ENCODE results near the gene XXYLT1.

XXYLT1 gene

GRCh38 chr3:195101927-195102608 lies 168.9 kb downstream of the XXYLT1 start:
- no peak for DNase-seq (ENCODE audit: low read depth, low spot score)
- H3K4me3 ChIP-seq (ENCODE audit: low read depth, low read length) = no peak overlapping the region
- CTCF ChIA-PET = interaction anchor here (0.6 to 4.0 kb wide), 3 partner anchors 90 to 419 kb away, joined by 3 to 22 read pairs (median 4); no protein-coding TSS in a partner anchor
- no peak for TF ChIP-seq CTCF (IDR thresholded peaks at IDR 0.05; ENCODE audit: insufficient read depth, low read length, missing control alignments)
- POLR2A ChIA-PET = no interaction called here

DNA sequence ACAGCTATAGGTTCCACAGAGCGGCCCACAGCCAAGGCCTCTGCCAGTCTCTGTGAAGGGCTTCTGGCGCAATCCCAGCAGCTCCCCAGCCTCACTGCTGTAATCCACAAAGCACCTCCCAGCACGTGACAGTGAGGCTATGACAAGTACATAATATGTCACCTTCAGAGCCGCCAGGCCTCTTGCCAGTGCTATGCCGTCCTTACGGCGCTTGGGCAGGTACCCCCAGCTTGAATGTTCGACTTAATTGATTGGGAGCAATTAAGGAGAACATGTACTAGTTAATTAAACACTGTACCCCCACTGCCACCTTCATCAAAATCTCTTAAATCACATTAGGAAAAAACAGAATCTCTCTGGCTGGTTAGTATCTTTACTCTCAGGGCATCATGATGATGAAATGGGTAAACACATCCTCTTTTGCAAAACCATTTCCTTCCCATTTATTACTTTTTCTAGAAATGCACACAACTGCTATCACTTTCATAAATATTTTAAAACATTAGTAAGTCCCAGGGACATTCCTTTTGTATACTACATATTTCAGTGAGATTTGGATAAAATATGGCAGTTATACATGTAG lies 169.9 kb downstream of the XXYLT1 start:
- DNase-seq (ENCODE audit: low read depth, low spot score) = no peak
- CTCF ChIA-PET = interaction anchor here (1.0 to 4.0 kb wide), 4 partner anchors 170 to 418 kb away, joined by 3 to 22 read pairs (median 4); partner anchors contain the start of genes FAM43A and XXYLT1
- TF ChIP-seq CTCF (IDR thresholded peaks at IDR 0.05; ENCODE audit: insufficient read depth, low read length, missing control alignments) = no peak
- no peak overlapping the region for H3K4me3 ChIP-seq (ENCODE audit: low read depth, low read length)
- POLR2A ChIA-PET = interaction anchor here (0.7 to 0.9 kb wide), 2 partner anchors 415 to 419 kb away, joined by 3 to 4 read pairs; partner anchors contain the start of gene FAM43A

DNA sequence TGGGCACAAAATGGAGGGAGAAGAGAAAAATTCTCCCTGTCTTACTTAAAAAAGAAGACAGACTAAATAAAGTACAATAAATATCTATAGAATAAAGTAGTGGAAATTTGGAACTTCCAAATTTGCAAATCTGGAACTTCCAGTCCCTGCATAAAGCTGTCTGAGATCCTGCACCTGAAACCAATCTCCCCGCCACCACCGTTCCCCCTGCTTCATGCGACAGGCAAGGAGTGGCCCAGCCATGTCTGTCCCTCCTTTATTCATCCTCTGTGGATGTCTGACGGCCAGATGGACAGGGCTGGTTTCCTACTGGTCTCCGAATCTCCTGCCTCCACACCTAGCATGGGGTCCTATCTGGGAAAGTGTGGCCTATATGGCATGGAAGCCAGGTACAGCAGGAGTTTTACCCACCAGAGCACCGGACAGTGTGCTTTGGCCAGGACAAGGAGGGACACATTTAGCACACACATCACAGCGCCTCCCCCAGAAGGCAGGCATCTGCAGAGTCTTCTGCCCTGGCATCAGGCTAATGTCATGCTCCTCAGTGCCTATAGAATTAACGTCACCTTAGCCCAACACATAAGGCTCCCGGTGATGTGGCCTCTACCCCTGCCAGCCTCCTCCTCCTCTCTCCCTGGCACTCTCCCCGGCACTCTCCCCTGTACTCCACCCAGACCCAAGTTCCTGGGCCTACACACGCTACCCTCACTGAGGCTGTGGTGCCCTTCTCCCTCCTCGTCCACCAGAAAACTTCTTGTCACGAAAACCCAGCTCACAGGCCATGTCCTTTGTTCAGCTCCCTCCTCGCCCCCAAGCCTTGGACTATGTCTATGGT lies 170.8 kb downstream of the XXYLT1 start:
- no peak for TF ChIP-seq CTCF (IDR thresholded peaks at IDR 0.05; ENCODE audit: insufficient read depth, low read length, missing control alignments)
- DNase-seq (ENCODE audit: low read depth, low spot score) = no peak
- POLR2A ChIA-PET = interaction anchor here (0.9 kb wide), 1 partner anchor 418 kb away, joined by 3 read pairs; no protein-coding TSS in a partner anchor
- H3K4me3 ChIP-seq (ENCODE audit: low read depth, low read length) = no peak overlapping the region
- CTCF ChIA-PET = interaction anchor here (1.0 to 4.0 kb wide), 3 partner anchors 171 to 417 kb away, joined by 3 to 22 read pairs (median 3); partner anchors contain the start of genes FAM43A and XXYLT1

GRCh38 chr3:195098741-195099525 lies 172.0 kb downstream of the XXYLT1 start:
- no peak for TF ChIP-seq CTCF (IDR thresholded peaks at IDR 0.05; ENCODE audit: insufficient read depth, low read length, missing control alignments)
- ChIA-PET POLR2A (no interaction called here), CTCF (interaction anchor here (4.0 kb wide), 1 partner anchor 416 kb away, joined by 22 read pairs; no protein-coding TSS in a partner anchor)

DNA sequence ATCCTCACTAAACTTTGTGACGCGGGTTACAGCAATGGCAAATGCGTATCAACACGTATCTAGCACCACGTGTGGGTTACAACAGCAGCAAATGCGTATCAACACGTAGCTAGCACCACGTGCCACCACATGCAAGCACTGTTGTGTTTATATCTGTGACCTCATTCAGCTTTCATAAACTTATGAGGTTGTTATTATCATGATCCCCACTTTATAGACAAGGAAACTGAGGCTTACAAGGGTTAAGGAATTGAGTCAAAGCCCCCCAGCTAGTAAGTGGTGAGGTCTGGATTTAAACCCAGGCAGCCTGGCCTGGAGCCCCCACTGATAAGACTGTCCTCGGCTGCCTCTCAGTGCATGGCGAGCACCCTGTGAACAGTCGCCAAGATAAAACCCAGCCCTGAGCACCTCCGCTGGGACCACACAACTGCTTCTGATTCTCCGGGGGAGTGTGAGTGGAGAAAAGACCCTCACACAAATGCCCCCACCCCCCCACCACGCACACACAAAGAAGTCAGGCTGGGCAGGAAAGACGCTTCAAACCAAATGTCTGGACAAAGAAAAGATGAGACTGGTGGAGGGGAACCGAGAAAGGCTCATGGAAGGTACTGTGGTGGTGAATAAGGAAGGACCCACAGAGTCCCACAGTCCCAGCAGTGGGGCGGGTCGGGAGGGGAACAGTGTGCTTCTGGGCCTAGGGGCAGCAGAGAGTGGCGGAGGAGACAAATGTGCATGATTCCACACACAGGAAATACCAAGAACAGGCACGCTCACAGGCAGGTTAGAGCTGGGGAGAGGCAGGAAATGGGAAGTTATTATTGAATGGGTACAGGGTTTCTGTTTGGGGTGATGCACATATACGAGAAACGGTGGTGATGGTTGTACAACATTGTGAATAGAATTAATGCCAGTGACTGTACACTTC lies 173.4 kb downstream of the XXYLT1 start:
- POLR2A ChIA-PET = interaction anchor here (0.5 kb wide), 1 partner anchor 21 kb away, joined by 3 read pairs; no protein-coding TSS in a partner anchor

More at GRCh38 chr3:195098741-195099525, 172.0 kb downstream of the XXYLT1 start:
- H3K4me3 ChIP-seq (ENCODE audit: low read depth, low read length) = no peak overlapping the region
- DNase-seq (ENCODE audit: low read depth, low spot score) = no peak

More for the DNA sequence above, 173.4 kb downstream of the XXYLT1 start:
- CTCF ChIA-PET = interaction anchor here (1.6 kb wide), 1 partner anchor 9 kb away, joined by 11 read pairs; no protein-coding TSS in a partner anchor
- TF ChIP-seq CTCF (IDR thresholded peaks at IDR 0.05; ENCODE audit: insufficient read depth, low read length, missing control alignments) = no peak
- DNase-seq (ENCODE audit: low read depth, low spot score) = no peak
- H3K4me3 ChIP-seq (ENCODE audit: low read depth, low read length) = no peak overlapping the region

All from AG04449 (cell line).